Hepatocyte (in vitro differentiated cells): Measurements from ENCODE around the gene CUL7.

ENCODE experiments used
- CTCF ChIP-seq: fragments of 200-600 bp; sonication (generic); IDR thresholded peaks from 2 replicates; pipeline ENCODE4 v1.5.1; 2016; ENCODE audit warnings: antibody characterized with exemption, mild to moderate bottlenecking; ENCODE audit not compliant: poor library complexity
- EZH2 ChIP-seq: fragments of 200-600 bp; sonication (generic); IDR thresholded peaks from 2 replicates; pipeline ENCODE4 v1.6.1; 2016; ENCODE audit warnings: antibody characterized with exemption, mild to moderate bottlenecking, borderline replicate concordance

GRCh38 chr6:43033496-43034189 lies 20.0 kb downstream of the CUL7 start:
- TF ChIP-seq CTCF (no peak), EZH2 (no peak)
